Activated naive CD4-positive, alpha-beta T cell treated with anti-CD3 and anti-CD28 coated beads, Interleukin-2, amount 50 U/mL, for 24 hours (primary cell): ENCODE results near the gene BEST1.
"Not testable (repeated sequence)": the region's sequence is repeated elsewhere in the genome, so short reads cannot be mapped to it uniquely, and the experiment has no call there.

Experiments
- H3K27ac Mint-ChIP-seq: one replicate; pipeline ENCODE4 v1.8.0; 2021; ENCODE audit warnings: mild to moderate bottlenecking, mixed read lengths
- H3K27me3 Mint-ChIP-seq: one replicate; pipeline ENCODE4 v1.8.0; 2021; ENCODE audit warnings: mixed read lengths
- H3K36me3 Mint-ChIP-seq: one replicate; pipeline ENCODE4 v1.8.0; 2021; ENCODE audit warnings: mixed read lengths
- H3K4me1 Mint-ChIP-seq: one replicate; pipeline ENCODE4 v1.8.0; 2021; ENCODE audit warnings: mixed read lengths
- H3K4me3 Mint-ChIP-seq: one replicate; pipeline ENCODE4 v1.8.0; 2021; ENCODE audit warnings: mild to moderate bottlenecking, mixed read lengths
- H3K9me3 Mint-ChIP-seq: one replicate; pipeline ENCODE4 v1.8.0; 2021; ENCODE audit warnings: mixed read lengths

Gene BEST1

DNA sequence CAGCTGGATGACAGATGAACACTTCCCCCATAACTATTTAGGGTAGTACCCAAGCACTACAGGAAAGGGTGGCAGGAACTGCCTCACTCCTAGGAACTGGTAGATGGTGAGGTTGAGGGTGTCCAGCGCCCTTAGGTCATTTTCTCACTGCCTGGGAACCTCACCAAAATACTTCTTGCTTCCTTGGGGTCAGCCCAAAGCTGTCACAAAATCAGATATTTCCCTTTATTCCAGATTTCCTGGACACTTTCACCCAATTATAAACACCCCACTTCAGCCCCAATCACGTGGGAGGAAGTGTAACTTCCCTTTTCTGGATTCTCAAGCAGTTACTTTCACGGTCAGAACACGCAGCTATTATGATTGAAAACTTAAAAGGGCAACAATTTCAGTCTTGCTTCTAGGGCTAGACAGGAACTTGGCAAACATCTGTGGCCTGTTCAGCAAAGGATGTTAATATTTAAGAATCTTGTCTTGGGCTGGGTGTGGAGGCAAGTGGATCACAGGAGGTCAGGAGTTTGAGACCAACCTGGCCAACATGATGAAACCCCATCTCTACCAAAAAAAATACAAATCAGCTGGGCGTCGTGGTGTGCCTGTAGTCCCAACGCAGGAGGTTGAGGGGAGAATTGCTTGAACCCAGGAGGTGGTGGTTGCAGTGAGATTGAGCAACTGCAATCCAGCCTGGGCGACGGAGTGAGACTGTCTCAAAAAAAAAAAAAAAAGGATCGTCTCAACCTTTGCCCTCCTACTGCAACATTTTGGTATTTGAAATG is 13.3 kb downstream of the BEST1 start:
- no peaks in the 10 kb centered on the region for H3K27me3 Mint-ChIP-seq
- H3K36me3 Mint-ChIP-seq, result peaks cover 18% of the 10 kb centered on the region
- peak overlapping the region; percentile 79 for H3K27ac Mint-ChIP-seq
- peak overlapping the region; percentile 90 for H3K4me3 Mint-ChIP-seq
- H3K4me1 Mint-ChIP-seq, result peaks cover 45% of the 10 kb centered on the region
- no peaks in the 10 kb centered on the region for H3K9me3 Mint-ChIP-seq

DNA sequence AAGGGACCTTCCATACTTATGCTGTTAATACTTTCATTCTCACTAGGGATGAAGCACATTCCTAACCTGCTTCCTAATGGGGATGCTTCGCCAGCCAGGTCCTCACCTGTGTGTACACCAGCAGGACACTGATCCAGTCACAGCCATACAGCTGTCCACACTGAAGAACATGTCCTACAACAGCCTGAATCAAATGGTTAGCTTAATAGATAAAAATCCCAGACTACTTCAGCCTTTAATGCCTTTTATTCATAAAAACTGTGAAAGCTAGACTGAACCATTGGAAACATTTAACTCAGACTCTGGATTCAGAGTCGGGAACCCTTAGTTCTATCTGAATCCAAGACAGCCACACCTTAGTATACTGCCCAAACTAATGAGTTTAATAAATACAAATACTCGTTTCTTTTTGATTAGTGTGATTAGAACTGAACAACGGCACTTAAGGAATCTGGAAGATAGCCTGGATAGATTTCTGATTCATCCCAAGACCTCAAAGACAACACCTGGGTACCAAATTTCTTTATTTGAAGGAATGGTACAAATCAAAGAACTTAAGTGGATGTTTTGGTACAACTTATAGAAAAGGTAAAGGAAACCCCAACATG is 14.0 kb downstream of the BEST1 start:
- peak overlapping the region; percentile 90 for H3K4me3 Mint-ChIP-seq
- H3K9me3 Mint-ChIP-seq, result no peaks in the 10 kb centered on the region
- peak overlapping the region; percentile 79 for H3K27ac Mint-ChIP-seq
- peaks cover 18% of the 10 kb centered on the region for H3K36me3 Mint-ChIP-seq
- H3K27me3 Mint-ChIP-seq, result no peaks in the 10 kb centered on the region
- H3K4me1 Mint-ChIP-seq, result peaks cover 48% of the 10 kb centered on the region

DNA sequence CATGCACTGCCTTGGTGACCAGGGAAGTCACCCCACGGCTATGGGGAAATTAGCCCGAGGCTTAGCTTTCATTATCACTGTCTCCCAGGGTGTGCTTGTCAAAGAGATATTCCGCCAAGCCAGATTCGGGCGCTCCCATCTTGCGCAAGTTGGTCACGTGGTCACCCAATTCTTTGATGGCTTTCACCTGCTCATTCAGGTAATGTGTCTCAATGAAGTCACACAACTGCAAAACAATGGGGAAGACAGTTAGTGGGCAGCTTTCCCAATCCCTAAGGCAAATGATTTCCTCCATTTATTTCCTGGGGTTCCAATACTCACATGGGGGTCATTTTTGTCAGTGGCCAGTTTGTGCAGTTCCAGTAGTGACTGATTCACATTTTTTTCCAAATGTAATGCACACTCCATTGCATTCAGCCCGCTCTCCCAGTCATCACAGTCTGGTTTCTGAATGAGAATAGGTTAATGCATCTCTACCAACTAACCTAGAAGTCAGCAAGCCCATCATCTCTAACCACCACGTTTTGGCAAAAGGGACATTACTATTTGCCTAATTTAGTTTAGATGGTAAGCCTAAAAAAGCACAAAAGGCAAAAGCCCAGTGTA is 14.6 kb downstream of the BEST1 start:
- Mint-ChIP-seq H3K27ac (peak overlapping the region; percentile 91), H3K36me3 (peaks cover 18% of the 10 kb centered on the region), H3K4me1 (peaks cover 53% of the 10 kb centered on the region), H3K4me3 (peak overlapping the region; percentile 90)
- not testable (repeated sequence) for H3K27me3 Mint-ChIP-seq, H3K9me3 Mint-ChIP-seq

DNA sequence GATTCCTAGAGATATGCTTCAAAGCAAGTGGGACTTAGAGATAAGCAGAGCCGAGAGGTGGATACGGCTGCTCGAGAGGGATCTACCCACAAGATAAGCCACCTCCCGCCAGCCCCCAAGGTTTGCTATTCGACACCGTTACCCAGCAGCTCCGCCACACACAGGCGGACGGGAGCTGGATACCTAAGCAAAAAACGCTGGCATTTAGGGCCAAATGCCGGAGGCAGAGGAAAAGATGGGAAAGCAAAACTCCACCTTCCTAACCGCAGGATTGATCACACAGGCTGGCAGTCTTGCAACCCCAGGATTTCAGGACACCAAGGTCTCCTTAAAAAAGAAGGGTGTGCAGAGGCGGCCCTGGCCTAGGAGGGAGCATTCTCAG is 16.6 kb downstream of the BEST1 start:
- Mint-ChIP-seq H3K4me3 (peak overlapping the region; percentile 90), H3K4me1 (peaks cover 71% of the 10 kb centered on the region), H3K27ac (peak overlapping the region; percentile 70), H3K36me3 (peaks cover 18% of the 10 kb centered on the region), H3K9me3 (no peaks in the 10 kb centered on the region), H3K27me3 (no peaks in the 10 kb centered on the region)

DNA sequence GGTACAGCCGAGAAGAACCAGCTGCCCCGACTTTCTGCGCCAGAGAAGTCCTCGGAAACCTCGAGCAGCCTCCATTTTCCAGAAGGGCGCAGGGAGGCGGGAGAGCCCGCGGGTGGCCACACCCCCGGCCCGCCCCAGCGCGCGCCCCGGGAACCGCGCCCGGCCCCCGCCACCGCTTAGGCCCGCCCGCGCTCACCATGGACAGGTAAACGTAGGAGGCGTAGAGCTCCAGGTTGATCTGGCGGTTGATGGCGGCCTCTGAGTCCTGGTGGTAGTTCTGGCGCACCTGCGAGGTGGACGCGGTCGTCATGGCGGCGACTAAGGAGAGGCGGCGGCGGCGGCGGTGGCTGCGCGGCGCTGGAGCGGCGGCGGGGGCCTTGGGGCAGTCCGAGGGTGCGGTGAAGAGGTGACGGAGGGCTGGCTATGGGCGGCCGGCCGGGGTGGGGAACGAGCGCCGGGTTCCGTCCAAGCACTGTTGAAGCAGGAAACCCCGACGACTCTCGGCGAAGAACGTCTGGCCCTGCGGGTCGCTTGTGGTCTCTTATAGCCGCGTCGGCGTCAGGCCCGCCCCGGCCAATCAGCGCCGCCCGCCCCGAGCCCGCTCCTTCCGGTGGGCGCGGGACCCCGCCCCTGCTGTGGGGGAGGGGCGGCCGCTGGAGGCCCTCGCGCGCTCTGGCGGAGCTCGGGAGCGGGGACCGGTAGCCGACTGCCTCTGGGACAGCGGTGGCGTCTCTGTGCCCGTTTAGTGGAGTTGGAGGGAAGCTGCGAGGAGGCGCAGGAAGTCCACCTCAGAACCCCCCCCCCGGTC is 17.2 kb downstream of the BEST1 start, which contains the start of gene FTH1:
Gene FTH1, minus strand, starts transcription at position 519 of the 808 bp plus-strand sequence. Its CDS starts 209 bp downstream, at position 310.
- no peaks in the 10 kb centered on the region for H3K9me3 Mint-ChIP-seq
- peaks cover 18% of the 10 kb centered on the region for H3K36me3 Mint-ChIP-seq
- peak within 1 kb of the TSS; percentile 76 for H3K27ac Mint-ChIP-seq
- H3K4me1 Mint-ChIP-seq, result peaks cover 74% of the 10 kb centered on the region
- peak within 1 kb of the TSS; percentile 90 for H3K4me3 Mint-ChIP-seq
- no peaks in the 10 kb centered on the region for H3K27me3 Mint-ChIP-seq

DNA sequence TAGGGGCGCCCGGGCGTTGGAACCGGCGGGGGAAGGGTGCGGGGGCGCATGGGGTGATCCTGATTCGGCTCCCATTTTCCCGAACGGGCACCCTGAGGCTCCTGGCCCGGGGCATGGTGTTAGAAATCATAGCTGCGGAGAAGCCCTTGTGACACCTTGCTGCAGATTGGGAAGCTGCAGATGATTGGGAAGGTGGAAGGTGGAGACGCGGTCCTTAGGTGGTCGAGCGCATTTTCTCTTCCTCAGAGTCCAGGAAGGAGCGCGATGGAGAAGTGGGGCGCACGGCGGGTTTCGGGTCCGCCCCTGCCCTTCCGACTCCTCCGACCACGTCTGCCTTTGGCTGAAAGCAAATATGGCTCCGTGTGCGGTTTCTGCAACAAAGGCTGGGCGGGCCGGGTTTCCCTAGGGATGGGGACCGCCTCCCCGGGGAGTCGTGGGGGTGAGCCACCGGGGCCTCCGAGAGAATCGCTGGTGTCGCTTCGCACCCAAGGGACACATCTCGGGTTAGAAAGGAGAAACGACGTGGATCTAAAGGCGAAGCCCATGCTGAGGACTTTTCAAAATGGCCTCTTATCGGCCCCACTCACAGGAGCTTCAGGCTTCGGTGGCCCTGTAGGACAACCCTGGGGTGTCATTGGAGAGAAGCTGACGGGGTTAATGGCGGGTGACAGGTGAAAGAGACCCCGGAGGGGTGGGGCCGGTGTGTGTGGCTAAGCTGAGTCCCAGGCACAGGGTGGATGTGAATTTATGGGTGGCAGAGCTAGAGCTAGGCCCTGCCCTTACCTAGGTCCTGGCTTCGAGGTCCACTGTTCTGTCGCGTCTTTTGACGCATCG is 18.0 kb downstream of the BEST1 start:
- H3K9me3 Mint-ChIP-seq, result no peaks in the 10 kb centered on the region
- no peaks in the 10 kb centered on the region for H3K27me3 Mint-ChIP-seq
- H3K27ac Mint-ChIP-seq, result peak overlapping the region; percentile 74
- H3K4me1 Mint-ChIP-seq, result peaks cover 75% of the 10 kb centered on the region
- H3K36me3 Mint-ChIP-seq, result peaks cover 18% of the 10 kb centered on the region
- H3K4me3 Mint-ChIP-seq, result peak overlapping the region; percentile 90

DNA sequence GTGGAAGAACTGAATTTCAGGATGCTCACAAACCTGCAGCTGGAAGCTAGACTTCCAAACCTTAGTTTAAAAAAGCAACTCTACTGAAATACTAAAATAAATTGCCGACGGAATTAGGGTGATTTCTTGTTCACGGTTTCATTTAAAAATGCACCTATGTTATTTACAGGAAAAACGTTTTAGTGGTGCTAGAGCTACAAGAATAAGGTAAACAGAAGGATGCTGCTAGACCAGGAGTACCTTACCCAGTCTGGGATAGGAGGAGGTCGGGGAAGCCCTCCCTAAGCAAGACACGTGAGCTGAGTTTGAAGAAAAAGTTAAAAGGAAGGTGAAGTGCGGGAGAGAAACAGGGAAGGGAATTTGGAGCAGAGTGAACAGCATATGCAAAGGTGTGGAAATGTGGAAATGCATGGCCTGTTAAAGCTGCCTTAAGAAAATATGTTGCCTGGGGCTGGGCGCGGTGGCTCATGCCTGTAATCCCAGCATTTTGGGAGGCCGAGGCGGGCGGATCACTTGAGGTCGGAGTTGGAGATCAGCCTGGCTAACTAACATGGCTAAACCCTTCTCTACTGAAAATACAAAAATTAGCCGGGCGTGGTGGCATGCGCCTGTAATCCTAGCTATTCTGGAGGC is 18.7 kb downstream of the BEST1 start:
- H3K4me3 Mint-ChIP-seq, result peak overlapping the region; percentile 90
- peaks cover 73% of the 10 kb centered on the region for H3K4me1 Mint-ChIP-seq
- peaks cover 14% of the 10 kb centered on the region for H3K36me3 Mint-ChIP-seq

DNA sequence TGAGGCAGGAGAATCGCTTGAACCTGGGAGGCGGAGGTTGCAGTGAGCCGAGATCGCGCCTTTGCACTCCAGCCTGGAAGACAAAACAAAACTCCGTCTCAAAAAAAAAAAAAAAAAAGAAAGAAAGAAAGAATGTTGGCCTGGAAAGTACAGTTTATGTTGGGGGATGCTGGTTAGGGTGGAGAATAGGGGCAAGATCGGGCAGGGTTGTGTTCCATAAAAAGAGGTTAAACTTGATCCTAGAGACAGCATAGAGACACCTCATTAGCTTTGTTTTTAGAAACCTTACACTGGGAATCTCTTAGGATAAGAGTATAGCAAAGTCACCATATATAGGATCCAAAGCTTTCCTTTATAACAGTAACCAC is 19.2 kb downstream of the BEST1 start:
- Mint-ChIP-seq H3K27me3 (no peaks in the 10 kb centered on the region), H3K27ac (peak overlapping the region; percentile 25), H3K9me3 (no peaks in the 10 kb centered on the region), H3K4me3 (peak overlapping the region; percentile 51), H3K36me3 (peaks cover 9% of the 10 kb centered on the region), H3K4me1 (peaks cover 68% of the 10 kb centered on the region)

More for the DNA sequence above, 18.7 kb downstream of the BEST1 start:
- no peaks in the 10 kb centered on the region for H3K9me3 Mint-ChIP-seq
- H3K27me3 Mint-ChIP-seq, result no peaks in the 10 kb centered on the region
- peak overlapping the region; percentile 95 for H3K27ac Mint-ChIP-seq

DNA sequence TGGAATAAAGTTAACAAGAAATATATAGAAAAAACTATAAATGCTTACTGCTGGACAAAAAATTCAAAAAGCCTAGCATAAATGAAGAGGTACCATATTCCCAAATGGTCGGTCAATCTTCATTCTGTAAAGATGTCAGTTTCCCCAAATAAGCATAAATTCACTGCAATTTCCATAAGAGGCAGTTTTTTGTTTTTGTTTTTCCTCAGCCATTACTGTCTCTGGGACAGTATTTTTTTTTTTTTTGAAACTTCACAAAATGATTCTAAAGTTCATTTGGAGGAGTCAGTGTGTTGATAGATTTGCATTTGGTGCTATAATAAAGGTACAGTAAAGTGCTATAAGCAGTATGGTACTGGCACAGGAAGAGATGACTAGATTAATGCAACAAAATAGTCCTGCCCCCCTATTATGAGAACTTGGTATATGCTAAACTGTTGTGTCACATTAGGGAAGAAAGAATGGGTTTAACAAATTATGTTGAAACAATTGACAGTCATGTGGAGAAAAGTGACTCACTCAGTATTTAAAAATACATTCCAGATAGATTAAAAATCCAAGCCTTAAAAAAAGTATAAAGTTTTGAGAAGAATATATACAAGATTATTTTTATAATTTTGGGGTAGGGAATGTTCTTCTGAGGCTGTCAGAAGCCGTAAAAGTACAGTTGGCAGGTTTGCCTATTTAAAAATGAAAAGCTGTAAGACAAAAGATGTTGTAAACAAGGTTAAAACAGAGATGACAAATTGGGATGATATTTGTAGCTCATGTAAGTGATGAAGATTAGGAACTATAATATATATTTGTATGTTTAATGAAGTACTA is 19.9 kb downstream of the BEST1 start:
- no peak overlapping the region for H3K4me3 Mint-ChIP-seq
- peak overlapping the region; percentile 1 for H3K27ac Mint-ChIP-seq
- H3K4me1 Mint-ChIP-seq, result peaks cover 61% of the 10 kb centered on the region
- H3K9me3 Mint-ChIP-seq, result no peaks in the 10 kb centered on the region
- no peaks in the 10 kb centered on the region for H3K27me3 Mint-ChIP-seq
- H3K36me3 Mint-ChIP-seq, result peaks cover 4% of the 10 kb centered on the region

DNA sequence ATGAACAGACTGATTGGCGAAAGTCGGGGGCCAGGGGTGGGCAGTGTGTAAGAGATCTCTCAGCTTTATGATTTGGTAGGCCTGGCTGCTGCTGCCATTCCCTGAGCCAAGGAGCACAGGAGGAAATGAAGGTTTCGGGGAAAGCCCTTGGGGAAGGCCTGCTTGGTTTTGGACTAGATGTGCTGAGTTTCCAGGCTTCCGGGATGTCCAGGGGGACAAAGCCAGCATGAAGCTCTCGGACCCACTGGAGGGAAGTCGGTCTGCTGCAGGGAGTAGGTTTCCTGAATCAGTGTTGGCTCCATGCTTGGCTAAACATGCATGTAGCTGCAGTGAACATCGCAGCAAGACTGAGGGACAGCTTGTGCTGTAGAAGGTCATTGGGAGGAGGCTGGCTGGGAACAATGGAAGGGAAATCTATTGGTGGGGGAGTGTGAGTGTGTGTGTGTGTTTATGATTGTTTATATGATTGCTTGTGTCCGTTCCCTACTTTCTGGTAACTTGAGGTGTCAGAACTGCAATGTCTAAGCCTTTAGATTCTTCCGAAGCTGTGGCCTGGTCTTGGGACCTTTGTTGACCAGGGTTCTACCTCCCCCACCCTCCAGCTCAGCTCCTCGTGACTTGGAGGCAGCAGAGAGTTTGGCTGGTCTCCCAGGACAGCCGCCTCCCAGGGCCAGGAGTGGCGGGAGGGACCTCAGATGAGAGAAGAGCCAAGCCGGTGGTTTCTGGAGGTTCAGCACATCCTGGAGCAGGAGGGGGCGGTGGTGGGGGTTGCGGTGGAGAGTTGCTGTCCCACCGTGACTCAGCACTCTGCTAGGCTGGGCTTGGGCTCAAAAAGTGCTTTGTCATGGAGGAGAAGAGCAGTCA is 21.3 kb downstream of the BEST1 start:
- peaks cover 53% of the 10 kb centered on the region for H3K4me1 Mint-ChIP-seq
- H3K4me3 Mint-ChIP-seq, result peak overlapping the region; percentile 40
- H3K36me3 Mint-ChIP-seq, result no peaks in the 10 kb centered on the region
- H3K9me3 Mint-ChIP-seq, result no peaks in the 10 kb centered on the region
- H3K27me3 Mint-ChIP-seq, result no peaks in the 10 kb centered on the region
- H3K27ac Mint-ChIP-seq, result peak overlapping the region; percentile 95

DNA sequence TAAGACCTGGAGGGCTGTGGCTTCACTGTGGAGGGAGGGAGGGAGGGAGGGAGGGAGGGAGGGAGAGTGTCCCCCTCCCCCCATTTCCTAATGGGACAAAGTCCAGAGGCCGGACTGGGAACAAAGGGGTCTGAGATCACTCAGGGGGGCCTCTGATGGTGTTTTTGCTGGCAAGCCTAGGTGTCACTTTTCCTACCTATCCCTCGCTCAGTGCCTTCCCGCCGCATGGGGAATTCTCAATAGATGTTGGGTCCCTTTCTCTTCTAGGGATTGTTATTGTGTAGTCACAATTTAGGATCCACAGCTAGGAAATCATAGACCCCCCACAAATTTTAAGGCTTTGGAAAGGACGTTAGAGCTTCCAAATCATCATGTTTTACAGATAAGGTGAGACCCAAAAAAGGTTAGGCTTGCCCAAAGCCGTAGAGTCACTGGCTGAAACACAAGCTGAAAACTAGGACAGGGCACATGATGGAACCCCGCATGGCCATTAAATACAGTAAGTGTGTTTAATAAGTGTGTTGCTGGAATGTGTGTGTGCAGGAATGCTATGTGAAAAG is 22.0 kb downstream of the BEST1 start:
- no peaks in the 10 kb centered on the region for H3K36me3 Mint-ChIP-seq
- H3K9me3 Mint-ChIP-seq, result no peaks in the 10 kb centered on the region
- no peaks in the 10 kb centered on the region for H3K27me3 Mint-ChIP-seq
- peak overlapping the region; percentile 95 for H3K27ac Mint-ChIP-seq
- H3K4me3 Mint-ChIP-seq, result peak overlapping the region; percentile 45
- H3K4me1 Mint-ChIP-seq, result peaks cover 52% of the 10 kb centered on the region

DNA sequence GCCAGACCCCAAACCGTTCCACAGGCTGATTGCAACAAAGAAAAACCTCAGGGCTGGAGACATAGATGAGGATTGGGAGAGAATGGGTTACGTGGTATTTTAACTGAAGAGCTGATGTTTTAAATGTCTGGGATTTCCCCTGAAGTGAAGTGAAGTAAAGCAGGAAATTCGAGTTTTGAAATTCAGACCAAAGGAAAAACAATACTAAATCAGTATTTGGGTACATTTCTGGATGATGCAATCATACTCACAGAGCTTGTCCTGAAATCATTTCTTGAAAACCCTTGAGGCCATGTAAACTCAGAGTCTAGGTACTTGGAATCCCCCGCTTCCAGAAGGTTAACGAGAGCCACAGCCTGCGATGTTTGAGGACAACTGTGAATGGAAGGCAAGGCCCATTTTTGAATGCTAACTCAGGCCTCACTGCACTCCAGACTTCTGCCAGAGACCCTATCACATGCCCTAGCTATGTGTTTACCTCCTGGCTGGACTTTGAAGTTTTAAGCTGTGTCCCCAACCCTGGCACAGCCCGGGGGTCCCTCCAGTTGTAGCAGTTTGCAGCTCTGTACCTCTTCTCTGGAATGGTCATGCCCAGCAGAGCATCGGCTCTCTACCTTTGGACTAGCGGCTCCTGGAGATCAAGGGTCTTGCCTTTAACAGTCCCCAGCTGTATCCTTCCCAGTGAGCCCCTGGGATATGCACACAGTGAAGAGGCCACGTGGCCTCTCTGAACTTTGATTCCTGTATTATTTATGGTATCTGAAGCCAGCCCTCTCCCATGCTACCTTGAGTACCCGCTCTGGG is 22.7 kb downstream of the BEST1 start:
- Mint-ChIP-seq H3K27ac (peak overlapping the region; percentile 85), H3K9me3 (no peaks in the 10 kb centered on the region), H3K27me3 (no peaks in the 10 kb centered on the region), H3K4me3 (peak overlapping the region; percentile 45), H3K36me3 (no peaks in the 10 kb centered on the region), H3K4me1 (peaks cover 52% of the 10 kb centered on the region)
